ENCODE measurements around the gene TESK1. TPM values are rescaled to one million over a fixed set of nuclear protein-coding genes. Genes with fewer than 3 reads are reported as not detected.

TESK1 gene
- total RNA-seq, 1 experiment from 2014 or later = 6.1 TPM

GRCh38 chr9:35646153-35646532, 41.1 kb downstream of the TESK1 start:
- DNase-seq (ENCODE audit: low read depth) = no peak

GRCh38 chr9:35646533-35647265, 41.6 kb downstream of the TESK1 start:
- DNase-seq (ENCODE audit: low read depth) = peak; percentile 96

GRCh38 chr9:35649431-35650340, 44.6 kb downstream of the TESK1 start:
- no peak for DNase-seq (ENCODE audit: low read depth)

DNA sequence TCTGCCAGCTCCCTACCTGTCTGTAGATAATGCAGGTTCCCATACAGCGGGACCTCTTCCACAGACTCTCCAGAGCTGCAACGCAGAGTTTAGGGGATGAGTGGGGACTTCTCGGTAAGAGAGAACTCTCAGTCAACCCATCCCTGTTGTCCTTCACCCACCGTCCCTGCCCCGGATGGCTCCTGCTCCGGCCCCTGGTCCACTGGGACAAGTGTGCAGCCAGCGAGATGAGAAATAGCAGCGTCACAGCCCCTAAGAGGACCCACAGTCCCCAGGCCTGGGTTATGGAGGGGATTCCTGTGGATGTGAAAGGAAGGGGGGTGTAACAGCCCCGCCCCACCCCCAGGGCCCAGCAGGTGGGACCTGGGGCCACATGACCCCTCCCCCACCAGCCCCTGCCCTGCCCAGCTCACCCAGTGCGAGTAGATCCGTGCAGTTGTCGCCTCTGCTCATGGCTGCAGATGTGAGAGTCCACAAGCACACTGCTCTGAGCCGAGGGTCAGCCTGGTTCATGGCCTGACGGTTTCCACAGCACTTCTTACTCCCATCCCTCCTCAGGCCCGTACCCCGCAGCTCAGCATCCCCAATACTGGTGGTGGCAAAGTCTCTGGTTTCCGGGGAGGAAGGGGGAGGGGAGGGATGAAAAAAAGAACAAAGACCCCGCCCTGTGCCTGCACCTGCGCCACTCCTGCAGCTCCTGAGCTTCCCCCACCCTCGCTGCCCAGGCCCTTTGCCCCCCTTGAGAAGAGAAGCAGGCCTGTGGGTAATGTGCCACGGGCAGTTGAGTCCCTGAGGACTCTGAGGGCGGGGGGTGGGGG, 45.5 kb downstream of the TESK1 start, which contains the start of gene SIT1:
TSS of gene SIT1 (minus strand) at position 591 of the 818 bp plus-strand sequence. CDS start at position 513, 78 bp downstream.
- DNase-seq (ENCODE audit: low read depth) = no peak

- no peak for DNase-seq (ENCODE audit: low read depth)
These were observed 47.1 kb downstream of the TESK1 start for GRCh38 chr9:35651956-35652828.

- DNase-seq (ENCODE audit: low read depth) = no peak
These were observed 47.8 kb downstream of the TESK1 start for GRCh38 chr9:35652829-35653209.

DNA sequence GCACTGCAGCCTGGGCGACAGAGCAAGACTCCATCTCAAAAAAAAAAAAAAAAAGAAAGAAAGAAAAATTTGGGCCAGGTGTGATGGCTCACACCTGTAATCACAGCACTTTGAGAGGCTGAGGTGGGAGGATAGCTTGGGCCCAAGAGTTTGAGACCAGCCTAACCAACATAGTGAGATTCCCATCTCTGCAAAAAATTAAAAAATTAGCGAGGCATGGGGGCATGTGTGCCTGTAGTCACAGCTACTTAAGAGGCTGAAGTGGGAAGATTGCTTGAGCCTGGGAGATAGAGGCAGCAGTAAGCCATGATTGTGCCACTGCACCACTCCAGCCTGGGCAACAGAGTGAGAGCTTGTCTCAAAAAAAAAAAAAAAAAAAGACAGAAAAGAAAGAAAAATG, 48.5 kb downstream of the TESK1 start:
- no peak for DNase-seq (ENCODE audit: low read depth)

DNA sequence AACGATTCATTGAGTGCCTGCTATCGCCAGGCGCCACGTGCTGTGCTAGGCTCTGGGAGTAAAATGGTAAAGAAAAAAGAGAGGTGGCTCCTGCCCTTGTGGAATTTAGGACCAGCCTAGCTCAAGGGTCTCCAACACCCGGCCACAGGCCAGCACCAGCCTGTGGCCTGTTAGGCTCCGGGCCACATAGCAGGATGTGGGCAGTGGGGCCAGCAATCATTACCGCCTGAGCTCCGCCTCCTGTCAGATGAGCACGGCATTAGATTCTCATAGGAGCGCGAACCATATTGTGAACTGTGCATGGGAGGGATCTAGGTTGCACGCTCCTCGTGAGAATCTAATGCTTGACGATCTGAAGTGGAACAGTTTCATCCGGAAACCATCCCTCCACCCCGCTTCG, 51.3 kb downstream of the TESK1 start:
- DNase-seq (ENCODE audit: low read depth) = no peak

DNA sequence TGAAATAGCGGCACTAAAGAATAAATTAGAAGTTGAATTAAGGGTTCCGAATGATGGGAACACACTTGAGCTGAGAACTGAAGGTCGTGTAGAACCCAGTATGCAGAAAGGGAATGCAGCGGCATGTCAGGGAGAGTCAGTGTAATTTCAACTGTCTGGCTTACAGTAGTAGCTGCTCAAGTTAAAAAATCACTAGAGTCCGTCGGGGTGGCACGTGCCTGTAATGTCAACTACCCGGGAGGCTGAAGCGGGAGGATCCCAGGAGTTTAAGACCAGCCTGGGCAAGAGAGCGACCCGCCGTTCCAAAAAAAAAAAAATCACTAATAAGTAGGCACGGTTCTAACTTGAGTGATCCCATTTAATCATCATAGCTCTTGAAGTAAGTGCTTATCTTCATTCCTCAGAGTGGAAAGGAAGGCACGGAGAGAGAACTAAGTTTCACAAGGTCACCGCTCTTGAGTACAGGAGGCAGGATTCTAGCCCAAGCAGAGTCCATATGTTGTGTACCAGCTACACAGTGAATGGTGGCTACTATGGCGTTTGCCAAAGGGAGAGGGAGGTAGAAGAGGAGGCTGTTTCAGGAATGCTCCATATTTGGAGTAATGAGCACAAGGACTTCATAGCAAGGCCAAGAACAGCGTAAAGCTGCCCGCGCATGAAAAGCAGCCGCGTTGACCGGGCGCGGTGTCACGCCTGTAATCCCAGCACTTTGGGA, 51.9 kb downstream of the TESK1 start:
- DNase-seq (ENCODE audit: low read depth) = no peak

GRCh38 chr9:35657546-35658136, 52.6 kb downstream of the TESK1 start, which contains the start of gene RMRP:
RMRP (minus strand) TSS chr9:35658019.
- DNase-seq (ENCODE audit: low read depth) = peak; percentile 100

- peak; percentile 94 for DNase-seq (ENCODE audit: low read depth)
These were observed 53.3 kb downstream of the TESK1 start, which contains the start of gene CCDC107 for GRCh38 chr9:35658137-35658967. CCDC107 (plus strand) TSS chr9:35658292; CDS start chr9:35658380, 88 bp downstream.

DNA sequence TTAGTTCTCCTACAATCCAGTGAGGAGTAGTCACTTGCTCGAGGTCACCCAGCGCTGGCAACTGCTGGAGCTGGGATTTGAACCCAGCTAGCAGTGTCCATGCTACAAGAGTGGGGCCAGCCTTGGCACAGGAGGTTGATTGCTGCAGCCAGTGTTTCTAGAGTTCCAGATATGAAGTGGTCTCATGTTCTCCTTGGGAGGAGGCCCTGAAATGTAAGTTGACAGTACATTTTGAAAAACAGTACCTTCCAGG, 53.8 kb downstream of the TESK1 start:
- DNase-seq (ENCODE audit: low read depth) = peak; percentile 78

DNA sequence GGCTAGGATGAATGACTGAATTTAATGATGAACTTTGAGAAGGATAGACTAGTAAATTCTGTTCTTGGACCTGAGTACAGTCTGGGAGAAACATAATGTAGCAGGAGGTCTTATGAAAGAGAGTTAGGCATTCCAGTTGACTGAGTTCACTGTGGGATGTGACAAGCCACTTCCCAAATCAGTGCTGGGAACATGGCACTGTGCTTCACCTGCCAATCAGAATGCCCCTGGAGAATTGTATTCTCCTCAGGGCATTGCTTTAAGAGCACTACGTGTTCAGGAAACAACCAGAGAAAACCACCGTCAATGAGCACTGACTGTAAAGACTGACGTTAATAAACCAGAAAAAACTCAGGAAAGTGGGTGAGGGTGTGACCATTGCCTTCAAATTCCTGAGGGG, 54.3 kb downstream of the TESK1 start:
- DNase-seq (ENCODE audit: low read depth) = peak; percentile 81

Other genes with a start within 250 kb of the TESK1 start
- 18.2 and 20.7 TPM in 2 replicates for gene RUSC2, start 115.2 kb upstream of the TESK1 start, total RNA-seq (2014; rRNA removed; shearing (Covaris generic))
- 1.7 TPM in 1 of 2 replicates, not detected in the other for gene CD72, start 13.2 kb downstream of the TESK1 start, total RNA-seq (2014; rRNA removed; shearing (Covaris generic))
- not detected in 2 replicates for gene SIT1, start 45.7 kb downstream of the TESK1 start, total RNA-seq (2014; rRNA removed; shearing (Covaris generic))
- gene RMRP, start 52.8 kb downstream of the TESK1 start, total RNA-seq (2014; rRNA removed; shearing (Covaris generic)) = 3,813 and 4,416 TPM in 2 replicates
- gene CCDC107, start 53.0 kb downstream of the TESK1 start, total RNA-seq (2014; rRNA removed; shearing (Covaris generic)) = 8.6 and 9.5 TPM in 2 replicates
- gene ARHGEF39, start 59.9 kb downstream of the TESK1 start, total RNA-seq (2014; rRNA removed; shearing (Covaris generic)) = 2.9 and 4.2 TPM in 2 replicates
- 0.42 TPM in 1 of 2 replicates, not detected in the other for gene CA9, start 68.7 kb downstream of the TESK1 start, total RNA-seq (2014; rRNA removed; shearing (Covaris generic))
- gene TPM2, start 84.7 kb downstream of the TESK1 start, total RNA-seq (2014; rRNA removed; shearing (Covaris generic)) = 793 and 977 TPM in 2 replicates
- 173 and 190 TPM in 2 replicates for gene TLN1, start 126.9 kb downstream of the TESK1 start, total RNA-seq (2014; rRNA removed; shearing (Covaris generic))
- 97.9 and 104 TPM in 2 replicates for gene CREB3, start 127.4 kb downstream of the TESK1 start, total RNA-seq (2014; rRNA removed; shearing (Covaris generic))
- 23.6 and 24.8 TPM in 2 replicates for gene GBA2, start 144.0 kb downstream of the TESK1 start, total RNA-seq (2014; rRNA removed; shearing (Covaris generic))
- 11.7 and 16.3 TPM in 2 replicates for gene RGP1, start 144.0 kb downstream of the TESK1 start, total RNA-seq (2014; rRNA removed; shearing (Covaris generic))
- gene MSMP, start 149.0 kb downstream of the TESK1 start, total RNA-seq (2014; rRNA removed; shearing (Covaris generic)) = 0.21 and 0.51 TPM in 2 replicates
- gene NPR2, start 186.3 kb downstream of the TESK1 start, total RNA-seq (2014; rRNA removed; shearing (Covaris generic)) = 2.1 and 3.4 TPM in 2 replicates
- gene SPAG8, start 207.0 kb downstream of the TESK1 start, total RNA-seq (2014; rRNA removed; shearing (Covaris generic)) = 0.57 and 0.65 TPM in 2 replicates
- gene HINT2, start 209.8 kb downstream of the TESK1 start, total RNA-seq (2014; rRNA removed; shearing (Covaris generic)) = 72.7 and 94.8 TPM in 2 replicates
- gene FAM221B, start 223.5 kb downstream of the TESK1 start, total RNA-seq (2014; rRNA removed; shearing (Covaris generic)) = not detected in 2 replicates
- gene TMEM8B, start 224.0 kb downstream of the TESK1 start, total RNA-seq (2014; rRNA removed; shearing (Covaris generic)) = 1.1 and 2.0 TPM in 2 replicates

All from Daoy (cell line).